ENCODE results near the gene FAF2. TPM values are rescaled to one million over a fixed set of nuclear protein-coding genes. Genes with fewer than 3 reads are reported as not detected.

FAF2 gene
- total and polyA plus RNA-seq, 2 donors (not counting 3 experiments of a cell fraction or from before 2014, with no cell fraction given), result 27.9 to 43.5 TPM

- BruUV-seq (replicated peaks), result no TSS peak
- Histone ChIP-seq H3K9me1 (replicated peaks; ENCODE audit: control insufficient read depth, extremely low read depth, insufficient read depth, low read length) (no peaks in the 10 kb centered on the region), H4K20me1 (replicated peaks; ENCODE audit: control insufficient read depth, extremely low read depth, insufficient read depth, low read length) (no peaks in the 10 kb centered on the region), H3K79me2 (ENCODE audit: control insufficient read depth, insufficient read depth, low read length) (peaks cover 4% of the 10 kb centered on the region), H3K9ac (replicated peaks; ENCODE audit: extremely low read depth, insufficient read depth, low read length) (no peak overlapping the region), H2AFZ (ENCODE audit: low read depth, low read length) (no peak overlapping the region), H3K27ac (ENCODE audit: insufficient read depth, low read depth, low read length) (no peak overlapping the region), H3K4me3 (replicated peaks in 1 of 3; ENCODE audit: insufficient read depth in 1 of 3, low read depth in 1 of 3, low read length in 3 of 3) (no peak overlapping the region), H3K4me1 (ENCODE audit: control insufficient read depth, extremely low read depth, insufficient read depth, low read length) (peaks cover 4% of the 10 kb centered on the region), H3K4me2 (ENCODE audit: insufficient read depth, low read length) (no peak overlapping the region), H3K36me3 (ENCODE audit: control insufficient read depth in 2 of 2, extremely low read depth in 1 of 2, insufficient read depth in 2 of 2, low read length in 2 of 2) (peaks cover 9 to 42% of the 10 kb centered on the region in 2 experiments), H3K27me3 (ENCODE audit: control insufficient read depth in 2 of 2, insufficient read depth in 2 of 2, low read length in 2 of 2) (no peaks in the 10 kb centered on the region), H3K9me3 (replicated peaks; ENCODE audit: control insufficient read depth, insufficient read depth, low read length) (no peaks in the 10 kb centered on the region)
- dilution Hi-C loops (cut with MboI; ENCODE audit: extremely low pct_ligation_motif_present, low sequenced_read_pairs), result no loop called here
- TF ChIP-seq GATA2 (IDR thresholded peaks at IDR 0.05; ENCODE audit: insufficient read depth, insufficient read length, low read depth, low read length), result no peak
- no peak for TF ChIP-seq CTCF (IDR thresholded peaks at IDR 0.05; ENCODE audit: extremely low read depth in 1 of 2, insufficient read depth in 1 of 2, low read depth in 1 of 2, low read length in 2 of 2)
- TF ChIP-seq, protein P1, sequence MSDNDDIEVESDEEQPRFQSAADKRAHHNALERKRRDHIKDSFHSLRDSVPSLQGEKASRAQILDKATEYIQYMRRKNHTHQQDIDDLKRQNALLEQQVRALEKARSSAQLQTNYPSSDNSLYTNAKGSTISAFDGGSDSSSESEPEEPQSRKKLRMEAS (IDR thresholded peaks at IDR 0.05; ENCODE audit: insufficient read depth, insufficient read length), result no peak
- TF ChIP-seq POLR2AphosphoS5 (IDR thresholded peaks at IDR 0.05; ENCODE audit: insufficient read depth, low read depth, low read length), result no peak
- no peak for TF ChIP-seq POLR2A (IDR thresholded peaks at IDR 0.05; ENCODE audit: low read depth, low read length)
- TF ChIP-seq JUN (IDR thresholded peaks at IDR 0.05; ENCODE audit: borderline replicate concordance, insufficient read depth, insufficient read length, low read depth), result no peak
- no peak for DNase-seq (ENCODE audit: low read depth, low spot score)
- no peak for FAIRE-seq
- POLR2A ChIA-PET, result no interaction called here
- intact Hi-C loops (cut with micrococcal nuclease), result no loop called here
- CTCF ChIA-PET, result no interaction called here
Measured at GRCh38 chr5:176528301-176528700, 80.1 kb downstream of the FAF2 start.

- FAIRE-seq, result no peak
- CTCF ChIA-PET, result no interaction called here
- Histone ChIP-seq H3K36me3 (ENCODE audit: control insufficient read depth in 2 of 2, extremely low read depth in 1 of 2, insufficient read depth in 2 of 2, low read length in 2 of 2) (peaks cover 9 to 42% of the 10 kb centered on the region in 2 experiments), H3K4me1 (ENCODE audit: control insufficient read depth, extremely low read depth, insufficient read depth, low read length) (peaks cover 8% of the 10 kb centered on the region), H3K9me3 (replicated peaks; ENCODE audit: control insufficient read depth, insufficient read depth, low read length) (no peaks in the 10 kb centered on the region), H4K20me1 (replicated peaks; ENCODE audit: control insufficient read depth, extremely low read depth, insufficient read depth, low read length) (no peaks in the 10 kb centered on the region), H3K9ac (replicated peaks; ENCODE audit: extremely low read depth, insufficient read depth, low read length) (no peak overlapping the region), H3K79me2 (ENCODE audit: control insufficient read depth, insufficient read depth, low read length) (peaks cover 7% of the 10 kb centered on the region), H3K27ac (ENCODE audit: insufficient read depth, low read depth, low read length) (no peak overlapping the region), H2AFZ (ENCODE audit: low read depth, low read length) (no peak overlapping the region), H3K27me3 (ENCODE audit: control insufficient read depth in 2 of 2, insufficient read depth in 2 of 2, low read length in 2 of 2) (no peaks in the 10 kb centered on the region), H3K9me1 (replicated peaks; ENCODE audit: control insufficient read depth, extremely low read depth, insufficient read depth, low read length) (no peaks in the 10 kb centered on the region), H3K4me3 (replicated peaks in 1 of 3; ENCODE audit: insufficient read depth in 1 of 3, low read depth in 1 of 3, low read length in 3 of 3) (no peak overlapping the region), H3K4me2 (ENCODE audit: insufficient read depth, low read length) (no peak overlapping the region)
- POLR2A ChIA-PET, result no interaction called here
- TF ChIP-seq JUN (IDR thresholded peaks at IDR 0.05; ENCODE audit: borderline replicate concordance, insufficient read depth, insufficient read length, low read depth) (no peak), POLR2AphosphoS5 (IDR thresholded peaks at IDR 0.05; ENCODE audit: insufficient read depth, low read depth, low read length) (no peak), MYC (IDR thresholded peaks at IDR 0.05; ENCODE audit: low read depth, low read length) (no peak), CTCF (IDR thresholded peaks at IDR 0.05; ENCODE audit: extremely low read depth in 1 of 2, insufficient read depth in 1 of 2, low read depth in 1 of 2, low read length in 2 of 2) (no peak), FOS (IDR thresholded peaks at IDR 0.05; ENCODE audit: borderline replicate concordance, insufficient read depth, low read length) (no peak), GATA2 (IDR thresholded peaks at IDR 0.05; ENCODE audit: insufficient read depth, insufficient read length, low read depth, low read length) (no peak), EZH2 (IDR thresholded peaks at IDR 0.05; ENCODE audit: borderline replicate concordance, low read depth, low read length, severe bottlenecking) (no peak), POLR2A (IDR thresholded peaks at IDR 0.05; ENCODE audit: low read depth, low read length) (no peak)
- TF ChIP-seq, protein P1 (IDR thresholded peaks at IDR 0.05; ENCODE audit: insufficient read depth, insufficient read length), result no peak
- BruUV-seq (replicated peaks), result no TSS peak
- intact Hi-C loops (cut with micrococcal nuclease), result no loop called here
- dilution Hi-C loops (cut with MboI; ENCODE audit: extremely low pct_ligation_motif_present, low sequenced_read_pairs), result no loop called here
- no peak for DNase-seq (ENCODE audit: low read depth, low spot score)
Measured at GRCh38 chr5:176528761-176529115, 80.6 kb downstream of the FAF2 start.

Data from endothelial cell of umbilical vein (primary cell).